Kidney tubule cell (primary cell): Measurements from ENCODE around the gene EMID1.
A peak's percentile ranks its signal among the peaks of the same experiment; 100 is the strongest.

ENCODE experiments used
- DNase-seq: peaks from one replicate; pipeline ENCODE4 v3.0.0-alpha.2; 2018; ENCODE audit warnings: low spot score

The EMID1 gene

GRCh38 chr22:29298641-29299040, 92.9 kb downstream of the EMID1 start:
- no peak for DNase-seq

DNA sequence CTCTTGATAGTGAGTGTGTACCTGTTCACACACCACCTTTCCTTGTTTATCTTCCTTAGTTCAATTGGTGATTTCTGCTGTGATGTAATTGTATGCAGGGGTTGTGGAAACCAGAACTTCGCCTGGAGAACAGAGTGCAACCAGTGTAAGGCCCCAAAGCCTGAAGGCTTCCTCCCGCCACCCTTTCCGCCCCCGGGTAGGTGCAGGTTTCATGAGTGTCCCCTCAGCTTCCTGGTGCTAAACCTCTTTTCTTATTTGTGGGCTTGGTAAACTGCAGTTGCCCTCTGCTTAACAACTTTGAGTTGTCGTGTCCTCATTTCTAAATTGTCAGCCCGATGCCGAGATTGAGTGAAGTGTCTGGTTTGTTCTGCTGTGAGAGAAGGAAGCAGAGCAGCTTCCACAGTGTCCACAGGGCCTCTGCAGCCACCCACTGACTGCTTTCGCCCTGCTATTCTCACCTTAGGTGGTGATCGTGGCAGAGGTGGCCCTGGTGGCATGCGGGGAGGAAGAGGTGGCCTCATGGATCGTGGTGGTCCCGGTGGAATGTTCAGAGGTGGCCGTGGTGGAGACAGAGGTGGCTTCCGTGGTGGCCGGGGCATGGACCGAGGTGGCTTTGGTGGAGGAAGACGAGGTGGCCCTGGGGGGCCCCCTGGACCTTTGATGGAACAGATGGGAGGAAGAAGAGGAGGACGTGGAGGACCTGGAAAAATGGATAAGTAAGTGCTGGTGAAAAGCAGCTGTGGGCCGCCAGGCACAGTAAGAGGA, 93.6 kb downstream of the EMID1 start:
- no peak for DNase-seq

DNA sequence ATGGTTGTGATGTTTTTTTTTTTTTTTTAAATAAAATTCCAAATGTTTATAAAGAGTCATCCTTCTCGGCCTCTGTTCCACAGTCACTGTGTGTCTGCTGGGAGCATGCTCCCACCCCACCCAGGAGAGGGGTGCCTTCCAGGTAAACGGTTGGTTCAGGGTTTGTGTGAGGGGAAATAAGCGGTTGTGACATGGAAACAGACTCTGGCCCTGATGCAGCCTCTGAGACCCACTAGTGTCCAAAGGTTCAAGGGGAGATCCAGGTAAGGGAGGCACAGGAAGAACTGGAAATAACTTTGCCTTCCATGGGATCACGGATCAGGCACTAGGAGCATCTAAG, 94.7 kb downstream of the EMID1 start:
- no peak for DNase-seq

GRCh38 chr22:29300807-29301601, 95.3 kb downstream of the EMID1 start:
- no peak for DNase-seq

DNA sequence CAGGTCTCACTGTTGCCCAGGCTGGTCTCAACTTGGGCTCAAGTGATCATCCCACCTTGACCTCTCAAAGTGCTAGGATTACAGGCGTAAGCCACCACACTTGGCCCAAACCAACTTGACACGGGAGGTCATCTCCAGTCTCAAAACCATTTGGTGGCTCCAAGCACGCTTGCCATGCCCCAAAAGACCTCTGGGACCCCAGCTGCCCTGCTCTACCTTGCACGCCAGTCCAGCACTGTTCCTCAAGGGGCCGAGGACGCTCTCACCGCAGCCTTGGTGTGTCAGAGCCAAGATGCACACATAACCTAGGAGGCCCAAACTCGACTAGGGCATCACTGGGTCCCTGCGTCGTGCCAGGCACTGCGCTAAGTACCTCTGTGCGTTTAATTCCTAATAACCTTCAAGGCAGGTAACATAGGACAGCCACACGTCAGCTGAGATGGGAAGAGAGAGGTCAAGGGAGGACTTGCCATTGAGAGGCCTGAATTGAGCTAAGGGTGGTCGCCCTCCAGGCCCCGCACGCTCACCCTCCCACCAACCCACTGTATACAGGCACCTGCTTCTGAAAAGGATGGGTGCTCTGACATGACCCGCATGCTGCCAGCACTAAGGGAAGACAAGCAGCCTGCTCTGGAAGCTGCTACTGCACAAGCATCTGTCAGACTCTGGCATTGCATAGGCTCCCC, 96.2 kb downstream of the EMID1 start:
- DNase-seq: no peak

- DNase-seq: no peak
Observed at GRCh38 chr22:29302402-29302680, 96.6 kb downstream of the EMID1 start.

GRCh38 chr22:29302681-29303465, 97.2 kb downstream of the EMID1 start:
- DNase-seq: no peak

- no peak for DNase-seq
Observed at GRCh38 chr22:29305836-29306174, 100.1 kb downstream of the EMID1 start.

GRCh38 chr22:29306175-29306834, 100.6 kb downstream of the EMID1 start, which contains the start of gene GAS2L1:
Gene GAS2L1 (plus strand): TSS chr22:29306650. CDS start chr22:29308106, 1,456 bp downstream.
- DNase-seq: peak; percentile 82

GRCh38 chr22:29306835-29307595, 101.3 kb downstream of the EMID1 start:
- DNase-seq: peak; percentile 79

DNA sequence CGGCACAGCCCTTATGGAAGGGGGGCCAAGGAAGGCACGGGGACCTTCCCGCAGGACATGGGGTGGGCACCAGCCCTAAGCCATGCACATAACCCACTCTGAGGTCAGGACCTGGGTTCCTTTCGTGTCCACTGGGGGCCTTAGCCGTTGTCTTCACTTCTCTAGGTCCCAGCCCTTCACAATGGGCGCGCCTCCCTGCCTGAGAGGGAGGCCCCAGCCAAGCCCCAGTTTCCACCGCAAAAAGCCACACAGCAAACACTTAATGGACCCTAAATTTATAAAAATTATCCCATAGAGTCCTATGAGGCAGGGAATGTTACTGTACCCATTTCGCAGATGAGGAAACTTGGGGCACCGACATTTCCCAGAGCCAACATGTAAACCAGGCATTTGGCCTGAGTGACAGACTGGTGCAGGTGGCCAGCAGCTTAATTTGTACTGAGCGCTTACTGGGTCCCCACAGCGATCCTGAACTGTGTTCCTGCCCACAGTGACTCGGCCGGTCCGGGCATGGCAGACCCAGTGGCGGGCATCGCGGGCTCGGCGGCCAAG, 102.0 kb downstream of the EMID1 start:
- DNase-seq: no peak

DNA sequence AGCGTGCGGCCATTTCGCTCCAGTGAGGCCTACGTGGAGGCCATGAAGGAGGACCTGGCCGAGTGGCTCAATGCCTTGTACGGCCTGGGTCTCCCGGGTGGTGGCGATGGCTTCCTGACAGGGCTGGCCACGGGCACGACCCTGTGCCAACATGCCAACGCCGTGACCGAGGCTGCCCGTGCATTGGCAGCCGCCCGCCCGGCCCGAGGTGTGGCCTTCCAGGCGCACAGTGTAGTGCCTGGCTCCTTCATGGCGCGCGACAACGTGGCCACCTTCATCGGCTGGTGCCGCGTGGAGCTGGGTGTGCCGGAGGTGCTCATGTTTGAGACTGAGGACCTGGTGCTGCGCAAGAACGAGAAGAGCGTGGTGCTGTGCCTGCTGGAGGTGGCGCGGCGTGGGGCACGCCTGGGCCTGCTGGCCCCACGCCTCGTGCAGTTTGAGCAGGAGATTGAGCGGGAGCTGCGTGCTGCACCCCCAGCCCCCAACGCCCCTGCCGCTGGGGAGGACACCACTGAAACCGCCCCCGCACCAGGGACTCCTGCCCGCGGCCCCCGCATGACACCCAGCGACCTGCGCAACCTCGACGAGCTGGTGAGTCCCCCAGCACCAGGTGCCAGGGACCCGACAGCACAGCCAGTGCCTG, 102.6 kb downstream of the EMID1 start:
- DNase-seq: no peak

GRCh38 chr22:29308791-29309262, 103.1 kb downstream of the EMID1 start:
- no peak for DNase-seq
